Transverse colon (tissue), 3 donors: ENCODE data around the gene TSC22D3.

Experiments
- CTCF ChIP-seq, 5 experiments: fragments of 200-600 bp in 3 of 5; fragments of 450-650 bp in 2 of 5; sonication (generic) in 3 of 5; IDR thresholded peaks; 1 replicate in 2 of 5; 2 replicates in 3 of 5; pipeline ENCODE4 v1.5.1; 2016 to 2017; ENCODE audit warnings: antibody characterized with exemption in 5 of 5, inconsistent platforms in 3 of 5, mild to moderate bottlenecking in 2 of 5, moderate library complexity in 1 of 5
- EP300 ChIP-seq: sonication (generic); formaldehyde crosslinking; IDR thresholded peaks from one replicate; pipeline ENCODE4 v1.6.1; 2017; ENCODE audit warnings: antibody characterized with exemption, low read depth

DNA sequence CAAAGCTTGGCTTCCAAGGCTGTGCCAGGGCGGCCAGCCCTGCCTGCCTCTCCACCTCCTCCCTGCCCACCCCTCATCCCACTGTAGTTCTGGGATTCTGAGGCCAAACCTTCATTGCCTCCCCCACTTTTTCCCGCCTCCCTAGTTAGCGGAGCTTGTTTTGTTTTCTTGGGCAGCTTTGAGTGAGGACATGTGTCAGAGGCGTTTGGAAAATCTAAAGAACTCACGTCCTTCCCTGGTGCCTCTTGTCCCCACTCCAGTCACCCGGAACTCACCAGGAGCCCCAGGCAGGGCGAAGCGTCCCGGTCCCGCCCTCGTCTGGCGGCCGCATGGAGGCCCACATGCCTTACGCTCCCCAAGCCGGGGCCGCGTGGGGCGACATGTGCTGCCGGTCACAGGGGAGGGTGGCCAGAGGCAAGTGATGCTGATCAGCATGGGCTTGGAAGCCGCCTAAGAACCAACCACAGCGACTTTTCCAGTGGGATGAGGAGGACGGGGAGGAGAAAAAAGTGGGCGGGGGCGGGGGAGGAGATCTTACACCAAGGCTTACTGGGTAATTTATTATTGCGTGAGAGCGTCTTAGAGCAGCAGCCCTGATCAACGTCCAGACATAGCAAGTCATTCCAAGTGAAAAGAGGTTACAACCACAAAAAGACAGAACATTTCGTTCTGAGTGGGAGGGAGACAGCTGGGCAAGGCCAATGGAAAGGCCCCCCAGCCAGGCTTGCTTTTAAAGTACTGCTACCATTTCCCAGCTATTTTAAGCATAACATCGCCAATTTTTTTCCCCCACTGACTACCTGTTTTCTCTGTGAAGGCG, 98.8 kb downstream of the TSC22D3 start:
- TF ChIP-seq CTCF (IDR thresholded peaks at IDR 0.05) (no peak), EP300 (peak; percentile 96)
